Esophagus muscularis mucosa (tissue), 4 donors: ENCODE results near the gene TMED5. TPM values are rescaled to one million over a fixed set of nuclear protein-coding genes. Genes with fewer than 3 reads are reported as not detected.

Experiments
- DNase-seq: peaks from one replicate; pipeline ENCODE4 v3.0.0-alpha.2; 2017; ENCODE audit errors: extremely low spot score
- H3K27ac ChIP-seq, 4 donors: fragments of 200-600 bp; sonication (generic); replicated peaks in 1 of 4; 1 replicate in 3 of 4; 2 replicates in 1 of 4; pipeline ENCODE4 v1.5.1; 2016 to 2019; ENCODE audit warnings: mild to moderate bottlenecking in 1 of 4
- H3K27me3 ChIP-seq, 4 donors: fragments of 200-600 bp; sonication (generic); one replicate each; pipeline versions ENCODE4 v1.5.1 to v1.6.0; 2016 to 2019
- H3K36me3 ChIP-seq, 4 donors: fragments of 200-600 bp; sonication (generic); one replicate each; pipeline ENCODE4 v1.5.1; 2016 to 2019
- H3K4me1 ChIP-seq, 4 donors: fragments of 200-600 bp; sonication (generic); one replicate each; pipeline ENCODE4 v1.5.1; 2016 to 2019
- H3K4me3 ChIP-seq, 4 donors: fragments of 200-600 bp; sonication (generic); 1 replicate in 2 of 4; 2 replicates in 2 of 4; pipeline ENCODE4 v1.5.1; 2016 to 2019; ENCODE audit warnings: mild to moderate bottlenecking in 4 of 4, moderate library complexity in 1 of 4
- H3K9me3 ChIP-seq, 4 donors: fragments of 200-600 bp; sonication (generic); 1 replicate in 3 of 4; 2 replicates in 1 of 4; pipeline ENCODE4 v1.5.1; 2016 to 2019
- EP300 ChIP-seq: sonication (generic); formaldehyde crosslinking; IDR thresholded peaks from one replicate; pipeline ENCODE4 v1.6.1; 2017; ENCODE audit warnings: antibody characterized with exemption
- POLR2A ChIP-seq: fragments of 450-650 bp; IDR thresholded peaks from one replicate; pipeline ENCODE4 v1.6.1; 2017; ENCODE audit warnings: antibody characterized with exemption, moderate library complexity, mild to moderate bottlenecking, low read depth
- POLR2AphosphoS5 ChIP-seq, 2 donors: sonication (generic); formaldehyde crosslinking; IDR thresholded peaks; one replicate each; pipeline ENCODE4 v1.6.1; 2017; ENCODE audit warnings: antibody characterized with exemption in 2 of 2
- WGBS: methylation state at CpG from one replicate; pipeline ENCODE4 v1.1.5; 2018; 5-methylcytosine and 5-hydroxymethylcytosine counted together
- intact Hi-C: fragments of 100-400 bp; cut with DNase I; formaldehyde crosslinking; loops from one replicate; pipeline ENCODE4 v1.15.1; 2023
- total RNA-seq, 4 donors: library from RNA; depleted of rRNA; stranded (reverse); fragments of >200 nt; gene quantifications; one replicate each; pipeline versions ENCODE4 v1.1.0 to v1.2.1, GENCODE V29; 2016
- TF ChIP-seq, protein P1 (sequence below), 3 experiments: fragments of 200-600 bp in 2 of 3; fragments of 450-650 bp in 1 of 3; sonication (generic) in 2 of 3; IDR thresholded peaks; one replicate each; pipeline ENCODE4 v1.5.1; 2017 to 2019; ENCODE audit warnings: antibody characterized with exemption in 3 of 3, mild to moderate bottlenecking in 2 of 3, moderate library complexity in 1 of 3

TMED5 gene
- total RNA-seq, 4 donors from 2014 or later, result 45.7 to 72.6 (median 59.2) TPM

DNA sequence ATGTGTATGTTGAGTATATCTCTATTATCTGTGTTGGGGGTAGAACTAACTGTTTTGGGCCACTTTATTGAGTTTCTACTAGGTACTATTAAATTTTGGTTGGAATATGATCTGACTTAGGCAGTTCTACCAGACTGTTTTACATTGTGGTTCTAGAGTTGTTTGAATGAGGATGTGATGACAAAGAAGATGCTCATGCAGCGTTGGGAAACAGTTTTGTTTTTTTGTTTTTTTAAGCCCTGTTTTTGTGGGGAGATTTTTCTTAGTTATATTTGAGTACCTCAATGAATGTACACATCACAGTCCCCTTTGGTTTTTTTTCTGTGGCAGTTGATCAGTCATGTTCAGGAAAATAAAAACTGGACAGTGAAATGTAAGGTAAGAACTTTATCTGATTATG, 40.1 kb downstream of the TMED5 start:
- 87% methylated on average over 1 of the region's 1 CpG for WGBS
- intact Hi-C loops, result no loop called here
- Histone ChIP-seq H3K27ac (no peak overlapping the region), H3K4me3 (no peak overlapping the region), H3K9me3 (no peaks in the 10 kb centered on the region), H3K36me3 (peaks cover 13 to 54% (median 29%) of the 10 kb centered on the region in 4 donors), H3K4me1 (peaks cover 0 to 3% (median 0%) of the 10 kb centered on the region in 4 donors), H3K27me3 (no peaks in the 10 kb centered on the region)
- no peak for DNase-seq
- TF ChIP-seq POLR2A (no peak), POLR2AphosphoS5 (IDR thresholded peaks at IDR 0.05) (no peak), EP300 (no peak)
- TF ChIP-seq, protein P1, sequence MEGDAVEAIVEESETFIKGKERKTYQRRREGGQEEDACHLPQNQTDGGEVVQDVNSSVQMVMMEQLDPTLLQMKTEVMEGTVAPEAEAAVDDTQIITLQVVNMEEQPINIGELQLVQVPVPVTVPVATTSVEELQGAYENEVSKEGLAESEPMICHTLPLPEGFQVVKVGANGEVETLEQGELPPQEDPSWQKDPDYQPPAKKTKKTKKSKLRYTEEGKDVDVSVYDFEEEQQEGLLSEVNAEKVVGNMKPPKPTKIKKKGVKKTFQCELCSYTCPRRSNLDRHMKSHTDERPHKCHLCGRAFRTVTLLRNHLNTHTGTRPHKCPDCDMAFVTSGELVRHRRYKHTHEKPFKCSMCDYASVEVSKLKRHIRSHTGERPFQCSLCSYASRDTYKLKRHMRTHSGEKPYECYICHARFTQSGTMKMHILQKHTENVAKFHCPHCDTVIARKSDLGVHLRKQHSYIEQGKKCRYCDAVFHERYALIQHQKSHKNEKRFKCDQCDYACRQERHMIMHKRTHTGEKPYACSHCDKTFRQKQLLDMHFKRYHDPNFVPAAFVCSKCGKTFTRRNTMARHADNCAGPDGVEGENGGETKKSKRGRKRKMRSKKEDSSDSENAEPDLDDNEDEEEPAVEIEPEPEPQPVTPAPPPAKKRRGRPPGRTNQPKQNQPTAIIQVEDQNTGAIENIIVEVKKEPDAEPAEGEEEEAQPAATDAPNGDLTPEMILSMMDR (IDR thresholded peaks at IDR 0.05), result no peak

DNA sequence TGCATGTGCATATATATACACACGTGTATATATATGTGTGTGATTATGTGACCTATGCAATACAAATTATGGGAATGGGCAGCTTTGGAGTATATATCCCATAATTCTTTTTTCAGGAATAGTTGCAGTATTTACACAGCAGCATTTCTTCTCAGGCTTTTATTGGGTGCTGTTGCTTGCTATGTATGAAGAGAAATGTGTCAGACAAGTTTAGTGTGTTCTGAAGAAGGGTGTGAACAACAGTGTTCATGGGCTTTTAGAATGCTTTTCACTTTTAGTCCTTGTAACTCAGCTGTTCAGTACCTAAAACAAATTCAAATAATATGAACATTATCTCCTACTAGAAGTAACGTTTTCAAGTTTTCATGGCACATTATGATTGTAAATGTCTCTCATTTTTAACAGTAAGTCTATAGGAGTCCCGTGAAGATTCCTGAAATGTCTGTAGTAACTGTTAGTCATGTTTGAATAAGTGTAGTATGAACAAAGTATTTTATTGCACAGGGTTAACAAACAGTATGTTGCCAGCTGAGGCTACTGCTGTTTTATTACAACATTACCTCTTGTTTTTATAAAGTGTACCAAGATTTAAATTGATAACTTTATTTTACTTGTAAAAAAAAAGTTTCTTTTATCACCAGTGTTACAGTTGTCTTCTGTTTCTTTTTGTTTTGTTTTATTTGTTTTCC, 42.5 kb downstream of the TMED5 start:
- peaks cover 21 to 71% (median 39%) of the 10 kb centered on the region in 4 donors for H3K36me3 ChIP-seq
- intact Hi-C loops, result no loop called here
- H3K27ac ChIP-seq, result no peak overlapping the region
- H3K4me3 ChIP-seq, result no peak overlapping the region
- no peak for DNase-seq
- H3K9me3 ChIP-seq, result no peaks in the 10 kb centered on the region
- whole genome bisulfite sequencing, result 53% methylated on average over 3 of the region's 3 CpGs
- TF ChIP-seq, protein P1 (IDR thresholded peaks at IDR 0.05), result no peak
- TF ChIP-seq EP300, result no peak
- TF ChIP-seq POLR2AphosphoS5 (IDR thresholded peaks at IDR 0.05), result no peak
- no peaks in the 10 kb centered on the region for H3K27me3 ChIP-seq
- H3K4me1 ChIP-seq, result peaks cover 0 to 2% (median 0%) of the 10 kb centered on the region in 4 donors

DNA sequence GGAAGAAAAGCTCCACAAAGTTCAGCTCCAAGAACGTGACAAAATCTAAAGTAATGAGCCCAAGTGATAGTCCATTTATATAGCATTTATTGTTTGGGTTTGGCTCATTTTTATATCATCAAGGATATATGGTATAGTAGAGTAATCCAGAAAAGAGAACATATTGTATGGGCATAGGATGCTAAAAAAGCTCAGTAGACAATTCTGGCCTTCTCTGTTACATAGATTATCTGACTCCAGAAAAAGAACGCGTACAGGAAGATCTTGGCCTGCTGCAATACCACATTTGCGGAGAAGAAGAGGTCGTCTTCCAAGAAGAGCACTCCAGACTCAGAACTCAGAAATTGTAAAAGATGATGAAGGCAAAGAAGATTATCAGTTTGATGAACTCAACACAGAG, 43.8 kb downstream of the TMED5 start:
- Histone ChIP-seq H3K36me3 (peaks cover 21 to 83% (median 39%) of the 10 kb centered on the region in 4 donors), H3K4me3 (no peak overlapping the region), H3K4me1 (no peaks in the 10 kb centered on the region), H3K27ac (no peak overlapping the region), H3K9me3 (no peaks in the 10 kb centered on the region), H3K27me3 (no peaks in the 10 kb centered on the region)
- TF ChIP-seq EP300 (no peak), POLR2AphosphoS5 (IDR thresholded peaks at IDR 0.05) (no peak), POLR2A (no peak)
- TF ChIP-seq, protein P1 (IDR thresholded peaks at IDR 0.05), result no peak
- 94% methylated on average over 5 of the region's 5 CpGs for WGBS
- intact Hi-C loops, result no loop called here
- no peak for DNase-seq

DNA sequence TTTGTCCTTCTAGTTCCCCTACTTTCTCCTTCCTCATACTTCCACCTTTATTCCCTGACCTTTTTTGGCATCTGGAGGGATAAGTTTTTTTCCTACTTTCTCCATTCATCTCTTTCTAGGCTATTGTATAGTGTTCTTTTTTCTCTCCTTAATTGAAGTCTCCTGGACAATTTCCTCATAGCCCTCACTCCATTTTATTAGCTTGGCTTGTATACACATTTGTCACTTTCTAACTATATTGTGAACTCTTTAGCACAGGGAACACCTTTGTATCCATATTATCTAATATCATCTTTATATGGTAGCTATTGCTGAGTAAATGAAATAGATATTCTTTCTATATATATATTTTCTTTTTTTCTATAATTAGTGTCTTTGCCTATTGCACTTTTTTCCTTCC, 47.6 kb downstream of the TMED5 start:
- Histone ChIP-seq H3K4me1 (no peaks in the 10 kb centered on the region), H3K4me3 (no peak overlapping the region), H3K27me3 (no peaks in the 10 kb centered on the region), H3K9me3 (no peaks in the 10 kb centered on the region), H3K27ac (no peak overlapping the region), H3K36me3 (peaks cover 21 to 76% (median 32%) of the 10 kb centered on the region in 4 donors)
- no peak for TF ChIP-seq POLR2A
- no peak for TF ChIP-seq EP300
- no peak for TF ChIP-seq POLR2AphosphoS5 (IDR thresholded peaks at IDR 0.05)
- TF ChIP-seq, protein P1 (IDR thresholded peaks at IDR 0.05), result no peak
- no peak for DNase-seq
- intact Hi-C loops, result no loop called here
